Measurements from ENCODE around the gene EMILIN3.

Gene EMILIN3

GRCh38 chr20:41358717-41359116 is 7.9 kb downstream of the EMILIN3 start:
- Histone ChIP-seq H3K9ac (ENCODE audit: low read length in 5 of 5) (no peak overlapping the region), H3K27me3 (ENCODE audit: control insufficient read depth in 5 of 5, insufficient read depth in 4 of 5, low read length in 5 of 5) (peaks cover 0 to 4% (median 0%) of the 10 kb centered on the region in 5 donors), H3K36me3 (ENCODE audit: control insufficient read depth in 5 of 5, insufficient read depth in 5 of 5, low read length in 5 of 5) (peaks cover 0 to 52% (median 48%) of the 10 kb centered on the region in 5 donors), H3K9me3 (ENCODE audit: control insufficient read depth in 5 of 5, low read length in 5 of 5) (no peaks in the 10 kb centered on the region), H3K4me3 (ENCODE audit: low read depth in 1 of 5, low read length in 5 of 5) (no peak overlapping the region), H3K27ac (ENCODE audit: low read depth, low read length) (no peak overlapping the region), H3K4me1 (ENCODE audit: control insufficient read depth in 5 of 5, insufficient read depth in 5 of 5, low read length in 5 of 5) (no peaks in the 10 kb centered on the region)

GRCh38 chr20:41358230-41358629 is 8.4 kb downstream of the EMILIN3 start:
- no peaks in the 10 kb centered on the region for H3K4me1 ChIP-seq (ENCODE audit: control insufficient read depth in 5 of 5, insufficient read depth in 5 of 5, low read length in 5 of 5)
- no peaks in the 10 kb centered on the region for H3K9me3 ChIP-seq (ENCODE audit: control insufficient read depth in 5 of 5, low read length in 5 of 5)
- no peak overlapping the region for H3K9ac ChIP-seq (ENCODE audit: low read length in 5 of 5)
- peaks cover 0 to 57% (median 52%) of the 10 kb centered on the region in 5 donors for H3K36me3 ChIP-seq (ENCODE audit: control insufficient read depth in 5 of 5, insufficient read depth in 5 of 5, low read length in 5 of 5)
- H3K4me3 ChIP-seq (ENCODE audit: low read depth in 1 of 5, low read length in 5 of 5), result no peak overlapping the region
- no peaks in the 10 kb centered on the region for H3K27me3 ChIP-seq (ENCODE audit: control insufficient read depth in 5 of 5, insufficient read depth in 4 of 5, low read length in 5 of 5)
- H3K27ac ChIP-seq (ENCODE audit: low read depth, low read length), result no peak overlapping the region

- Histone ChIP-seq H3K9me3 (ENCODE audit: control insufficient read depth in 5 of 5, low read length in 5 of 5) (no peaks in the 10 kb centered on the region), H3K27me3 (ENCODE audit: control insufficient read depth in 5 of 5, insufficient read depth in 4 of 5, low read length in 5 of 5) (no peaks in the 10 kb centered on the region), H3K9ac (ENCODE audit: low read length in 5 of 5) (no peak overlapping the region), H3K4me1 (ENCODE audit: control insufficient read depth in 5 of 5, insufficient read depth in 5 of 5, low read length in 5 of 5) (no peaks in the 10 kb centered on the region), H3K36me3 (ENCODE audit: control insufficient read depth in 5 of 5, insufficient read depth in 5 of 5, low read length in 5 of 5) (peaks cover 0 to 62% (median 56%) of the 10 kb centered on the region in 5 donors), H3K27ac (ENCODE audit: low read depth, low read length) (no peak overlapping the region), H3K4me3 (ENCODE audit: low read depth in 1 of 5, low read length in 5 of 5) (no peak overlapping the region)
These were observed 9.0 kb downstream of the EMILIN3 start for GRCh38 chr20:41357424-41358163.

- H3K36me3 ChIP-seq (ENCODE audit: control insufficient read depth in 5 of 5, insufficient read depth in 5 of 5, low read length in 5 of 5), result peaks cover 0 to 68% (median 63%) of the 10 kb centered on the region in 5 donors
These were observed 9.7 kb downstream of the EMILIN3 start for GRCh38 chr20:41356951-41357350.

GRCh38 chr20:41355598-41356203 is 10.9 kb downstream of the EMILIN3 start:
- no peaks in the 10 kb centered on the region for H3K4me1 ChIP-seq (ENCODE audit: control insufficient read depth in 5 of 5, insufficient read depth in 5 of 5, low read length in 5 of 5)
- no peak overlapping the region for H3K27ac ChIP-seq (ENCODE audit: low read depth, low read length)

More at GRCh38 chr20:41356951-41357350, 9.7 kb downstream of the EMILIN3 start:
- no peaks in the 10 kb centered on the region for H3K4me1 ChIP-seq (ENCODE audit: control insufficient read depth in 5 of 5, insufficient read depth in 5 of 5, low read length in 5 of 5)
- H3K4me3 ChIP-seq (ENCODE audit: low read depth in 1 of 5, low read length in 5 of 5), result no peak overlapping the region
- H3K27ac ChIP-seq (ENCODE audit: low read depth, low read length), result no peak overlapping the region
- H3K9me3 ChIP-seq (ENCODE audit: control insufficient read depth in 5 of 5, low read length in 5 of 5), result no peaks in the 10 kb centered on the region
- no peaks in the 10 kb centered on the region for H3K27me3 ChIP-seq (ENCODE audit: control insufficient read depth in 5 of 5, insufficient read depth in 4 of 5, low read length in 5 of 5)
- no peak overlapping the region for H3K9ac ChIP-seq (ENCODE audit: low read length in 5 of 5)

GRCh38 chr20:41355192-41355591 is 11.4 kb downstream of the EMILIN3 start:
- H3K9me3 ChIP-seq (ENCODE audit: control insufficient read depth in 5 of 5, low read length in 5 of 5), result no peaks in the 10 kb centered on the region
- no peaks in the 10 kb centered on the region for H3K27me3 ChIP-seq (ENCODE audit: control insufficient read depth in 5 of 5, insufficient read depth in 4 of 5, low read length in 5 of 5)
- H3K27ac ChIP-seq (ENCODE audit: low read depth, low read length), result no peak overlapping the region
- H3K9ac ChIP-seq (ENCODE audit: low read length in 5 of 5), result no peak overlapping the region
- no peaks in the 10 kb centered on the region for H3K4me1 ChIP-seq (ENCODE audit: control insufficient read depth in 5 of 5, insufficient read depth in 5 of 5, low read length in 5 of 5)
- H3K36me3 ChIP-seq (ENCODE audit: control insufficient read depth in 5 of 5, insufficient read depth in 5 of 5, low read length in 5 of 5), result peaks cover 0 to 81% (median 71%) of the 10 kb centered on the region in 5 donors
- no peak overlapping the region for H3K4me3 ChIP-seq (ENCODE audit: low read depth in 1 of 5, low read length in 5 of 5)

More at GRCh38 chr20:41355598-41356203, 10.9 kb downstream of the EMILIN3 start:
- Histone ChIP-seq H3K36me3 (ENCODE audit: control insufficient read depth in 5 of 5, insufficient read depth in 5 of 5, low read length in 5 of 5) (peaks cover 0 to 76% (median 68%) of the 10 kb centered on the region in 5 donors), H3K27me3 (ENCODE audit: control insufficient read depth in 5 of 5, insufficient read depth in 4 of 5, low read length in 5 of 5) (no peaks in the 10 kb centered on the region), H3K9me3 (ENCODE audit: control insufficient read depth in 5 of 5, low read length in 5 of 5) (no peaks in the 10 kb centered on the region), H3K9ac (ENCODE audit: low read length in 5 of 5) (no peak overlapping the region), H3K4me3 (ENCODE audit: low read depth in 1 of 5, low read length in 5 of 5) (no peak overlapping the region)

GRCh38 chr20:41353530-41353929 is 13.1 kb downstream of the EMILIN3 start:
- H3K27ac ChIP-seq (ENCODE audit: low read depth, low read length), result no peak overlapping the region
- H3K4me1 ChIP-seq (ENCODE audit: control insufficient read depth in 5 of 5, insufficient read depth in 5 of 5, low read length in 5 of 5), result no peaks in the 10 kb centered on the region
- H3K4me3 ChIP-seq (ENCODE audit: low read depth in 1 of 5, low read length in 5 of 5), result no peak overlapping the region
- peaks cover 0 to 87% (median 78%) of the 10 kb centered on the region in 5 donors for H3K36me3 ChIP-seq (ENCODE audit: control insufficient read depth in 5 of 5, insufficient read depth in 5 of 5, low read length in 5 of 5)
- H3K27me3 ChIP-seq (ENCODE audit: control insufficient read depth in 5 of 5, insufficient read depth in 4 of 5, low read length in 5 of 5), result no peaks in the 10 kb centered on the region
- H3K9me3 ChIP-seq (ENCODE audit: control insufficient read depth in 5 of 5, low read length in 5 of 5), result no peaks in the 10 kb centered on the region
- H3K9ac ChIP-seq (ENCODE audit: low read length in 5 of 5), result no peak overlapping the region

GRCh38 chr20:41352666-41353065 is 14.0 kb downstream of the EMILIN3 start:
- peaks cover 0 to 85% (median 78%) of the 10 kb centered on the region in 5 donors for H3K36me3 ChIP-seq (ENCODE audit: control insufficient read depth in 5 of 5, insufficient read depth in 5 of 5, low read length in 5 of 5)

GRCh38 chr20:41352106-41352505 is 14.5 kb downstream of the EMILIN3 start:
- Histone ChIP-seq H3K36me3 (ENCODE audit: control insufficient read depth in 5 of 5, insufficient read depth in 5 of 5, low read length in 5 of 5) (peaks cover 0 to 84% (median 78%) of the 10 kb centered on the region in 5 donors), H3K9ac (ENCODE audit: low read length in 5 of 5) (no peak overlapping the region)

More at GRCh38 chr20:41352666-41353065, 14.0 kb downstream of the EMILIN3 start:
- Histone ChIP-seq H3K9me3 (ENCODE audit: control insufficient read depth in 5 of 5, low read length in 5 of 5) (no peaks in the 10 kb centered on the region), H3K4me3 (ENCODE audit: low read depth in 1 of 5, low read length in 5 of 5) (no peak overlapping the region), H3K9ac (ENCODE audit: low read length in 5 of 5) (no peak overlapping the region), H3K4me1 (ENCODE audit: control insufficient read depth in 5 of 5, insufficient read depth in 5 of 5, low read length in 5 of 5) (no peaks in the 10 kb centered on the region), H3K27me3 (ENCODE audit: control insufficient read depth in 5 of 5, insufficient read depth in 4 of 5, low read length in 5 of 5) (no peaks in the 10 kb centered on the region), H3K27ac (ENCODE audit: low read depth, low read length) (no peak overlapping the region)

GRCh38 chr20:41350408-41350962 is 16.1 kb downstream of the EMILIN3 start:
- no peak overlapping the region for H3K9ac ChIP-seq (ENCODE audit: low read length in 5 of 5)
- H3K9me3 ChIP-seq (ENCODE audit: control insufficient read depth in 5 of 5, low read length in 5 of 5), result no peaks in the 10 kb centered on the region
- H3K27ac ChIP-seq (ENCODE audit: low read depth, low read length), result no peak overlapping the region
- H3K4me3 ChIP-seq (ENCODE audit: low read depth in 1 of 5, low read length in 5 of 5), result no peak overlapping the region
- H3K4me1 ChIP-seq (ENCODE audit: control insufficient read depth in 5 of 5, insufficient read depth in 5 of 5, low read length in 5 of 5), result no peaks in the 10 kb centered on the region
- H3K27me3 ChIP-seq (ENCODE audit: control insufficient read depth in 5 of 5, insufficient read depth in 4 of 5, low read length in 5 of 5), result no peaks in the 10 kb centered on the region
- peaks cover 0 to 77% (median 71%) of the 10 kb centered on the region in 5 donors for H3K36me3 ChIP-seq (ENCODE audit: control insufficient read depth in 5 of 5, insufficient read depth in 5 of 5, low read length in 5 of 5)

More at GRCh38 chr20:41352106-41352505, 14.5 kb downstream of the EMILIN3 start:
- no peaks in the 10 kb centered on the region for H3K4me1 ChIP-seq (ENCODE audit: control insufficient read depth in 5 of 5, insufficient read depth in 5 of 5, low read length in 5 of 5)
- no peak overlapping the region for H3K27ac ChIP-seq (ENCODE audit: low read depth, low read length)
- no peaks in the 10 kb centered on the region for H3K27me3 ChIP-seq (ENCODE audit: control insufficient read depth in 5 of 5, insufficient read depth in 4 of 5, low read length in 5 of 5)
- H3K4me3 ChIP-seq (ENCODE audit: low read depth in 1 of 5, low read length in 5 of 5), result no peak overlapping the region
- H3K9me3 ChIP-seq (ENCODE audit: control insufficient read depth in 5 of 5, low read length in 5 of 5), result no peaks in the 10 kb centered on the region

Measured in subcutaneous abdominal adipose tissue (tissue), 5 donors.